ENCODE measurements around the gene ALG12.

Gene ALG12

GRCh38 chr22:49930596-49931412 is 12.6 kb upstream of the ALG12 start:
- DNase-seq (ENCODE audit: low read depth in 2 of 2, low spot score in 1 of 2): no peak

- DNase-seq (ENCODE audit: low read depth in 2 of 2, low spot score in 1 of 2): no peak
Measured at GRCh38 chr22:49929994-49930575, 11.8 kb upstream of the ALG12 start.

- peak; percentile 50 to 60 for DNase-seq (ENCODE audit: low read depth in 2 of 2, low spot score in 1 of 2)
Measured at GRCh38 chr22:49929211-49929979, 11.2 kb upstream of the ALG12 start.

GRCh38 chr22:49928555-49929210 is 10.4 kb upstream of the ALG12 start:
- no peak for DNase-seq (ENCODE audit: low read depth in 2 of 2, low spot score in 1 of 2)

- no peak for DNase-seq (ENCODE audit: low read depth in 2 of 2, low spot score in 1 of 2)
Measured at GRCh38 chr22:49928185-49928495, 9.9 kb upstream of the ALG12 start.

GRCh38 chr22:49927483-49928184 is 9.4 kb upstream of the ALG12 start:
- no peak for DNase-seq (ENCODE audit: low read depth in 2 of 2, low spot score in 1 of 2)

GRCh38 chr22:49926916-49927315 is 8.7 kb upstream of the ALG12 start:
- no peak for DNase-seq (ENCODE audit: low read depth in 2 of 2, low spot score in 1 of 2)

- peak; percentile 52 to 63 for DNase-seq (ENCODE audit: low read depth in 2 of 2, low spot score in 1 of 2)
Measured at GRCh38 chr22:49925525-49926128, 7.4 kb upstream of the ALG12 start.

- no peak for DNase-seq (ENCODE audit: low read depth in 2 of 2, low spot score in 1 of 2)
Measured at GRCh38 chr22:49924113-49924833, 6.0 kb upstream of the ALG12 start.

- no peak for DNase-seq (ENCODE audit: low read depth in 2 of 2, low spot score in 1 of 2)
Measured at GRCh38 chr22:49923445-49923844, 5.2 kb upstream of the ALG12 start.

- DNase-seq (ENCODE audit: low read depth in 2 of 2, low spot score in 1 of 2): no peak
Measured at GRCh38 chr22:49922926-49923325, 4.7 kb upstream of the ALG12 start.

GRCh38 chr22:49922484-49922883 is 4.2 kb upstream of the ALG12 start:
- no peak for DNase-seq (ENCODE audit: low read depth in 2 of 2, low spot score in 1 of 2)

GRCh38 chr22:49921508-49922278 is 3.5 kb upstream of the ALG12 start:
- no peak for DNase-seq (ENCODE audit: low read depth in 2 of 2, low spot score in 1 of 2)

- no peak for DNase-seq (ENCODE audit: low read depth in 2 of 2, low spot score in 1 of 2)
Measured at GRCh38 chr22:49920859-49921258, 2.6 kb upstream of the ALG12 start.

GRCh38 chr22:49918911-49919881 is 958 bp upstream of the ALG12 start:
- no peak for DNase-seq (ENCODE audit: low read depth in 2 of 2, low spot score in 1 of 2)

- no peak for DNase-seq (ENCODE audit: low read depth in 2 of 2, low spot score in 1 of 2)
Measured at GRCh38 chr22:49916831-49917230, 1.4 kb downstream of the ALG12 start.

- no peak for DNase-seq (ENCODE audit: low read depth in 2 of 2, low spot score in 1 of 2)
Measured at GRCh38 chr22:49915610-49916009, 2.6 kb downstream of the ALG12 start.

- DNase-seq (ENCODE audit: low read depth in 2 of 2, low spot score in 1 of 2): no peak
Measured at GRCh38 chr22:49914256-49914655, 4.0 kb downstream of the ALG12 start.

All from stimulated activated CD8-positive, alpha-beta memory T cell treated with anti-CD3 and anti-CD28 coated beads, Interleukin-4, amount 100 ng/mL, for 4 hours (primary cell).